Hepatocyte (in vitro differentiated cells): ENCODE data around the gene SMIM38. TPM values are rescaled to one million over a fixed set of nuclear protein-coding genes. Genes with fewer than 3 reads are reported as not detected.

ENCODE experiments used
- DNase-seq: peaks from one replicate; pipeline ENCODE4 v3.0.0-alpha.2; 2016; ENCODE audit warnings: low spot score
- H2AFZ ChIP-seq: fragments of 200-600 bp; sonication (generic); 2 replicates; pipeline ENCODE4 v1.6.0; 2016; ENCODE audit warnings: antibody characterized with exemption, mild to moderate bottlenecking
- H3K27ac ChIP-seq: fragments of 200-600 bp; sonication (generic); 2 replicates; pipeline ENCODE4 v1.5.1; 2016; ENCODE audit warnings: mild to moderate bottlenecking
- H3K27me3 ChIP-seq: fragments of 200-600 bp; sonication (generic); 2 replicates; pipeline ENCODE4 v1.6.1; 2016
- H3K36me3 ChIP-seq: fragments of 200-600 bp; sonication (generic); replicated peaks from 2 replicates; pipeline ENCODE4 v1.5.1; 2016; ENCODE audit warnings: low read depth; ENCODE audit not compliant: insufficient read depth
- H3K4me1 ChIP-seq: fragments of 200-600 bp; sonication (generic); 2 replicates; pipeline ENCODE4 v1.5.1; 2016; ENCODE audit warnings: mild to moderate bottlenecking, moderate library complexity; ENCODE audit not compliant: insufficient read depth
- H3K4me2 ChIP-seq: fragments of 200-600 bp; sonication (generic); 2 replicates; pipeline ENCODE4 v1.6.0; 2016
- H3K4me3 ChIP-seq: fragments of 200-600 bp; sonication (generic); 2 replicates; pipeline ENCODE4 v1.5.1; 2016; ENCODE audit warnings: mild to moderate bottlenecking
- H3K79me2 ChIP-seq: fragments of 200-600 bp; sonication (generic); 2 replicates; pipeline ENCODE4 v1.6.0; 2017; ENCODE audit warnings: mild to moderate bottlenecking
- H3K9me2 ChIP-seq: fragments of 200-600 bp; sonication (generic); replicated peaks from 2 replicates; pipeline ENCODE4 v1.6.0; 2017; ENCODE audit warnings: mild to moderate bottlenecking; ENCODE audit not compliant: insufficient read depth
- H3K9me3 ChIP-seq: fragments of 200-600 bp; sonication (generic); 2 replicates; pipeline ENCODE4 v1.5.1; 2016; ENCODE audit warnings: low read depth, mild to moderate bottlenecking
- H4K20me1 ChIP-seq: fragments of 200-600 bp; sonication (generic); 2 replicates; pipeline ENCODE4 v1.6.0; 2016; ENCODE audit warnings: mild to moderate bottlenecking; ENCODE audit not compliant: insufficient read depth, poor library complexity, severe bottlenecking
- EZH2 ChIP-seq: fragments of 200-600 bp; sonication (generic); IDR thresholded peaks from 2 replicates; pipeline ENCODE4 v1.6.1; 2016; ENCODE audit warnings: antibody characterized with exemption, mild to moderate bottlenecking, borderline replicate concordance
- EZH2phosphoT487 ChIP-seq: fragments of 200-600 bp; sonication (generic); IDR thresholded peaks from one replicate; pipeline ENCODE4 v1.6.1; 2018; ENCODE audit warnings: antibody characterized with exemption, mild to moderate bottlenecking, low read depth, moderate library complexity; ENCODE audit not compliant: unreplicated experiment, severe bottlenecking
- WGBS: methylation state at CpG from one replicate; pipeline ENCODE4 v1.1.6; 2016; ENCODE audit warnings: low lambda C conversion rate; ENCODE audit errors: missing lambda C conversion rate; 5-methylcytosine and 5-hydroxymethylcytosine counted together
- polyA plus RNA-seq: library from polyadenylated mRNA; unstranded; fragments of >200 nt; fragmentation: Nextera tagmentation; extraction: Ambion mirVana; gene quantifications from 2 replicates; pipeline ENCODE4 v1.2.1, GENCODE V29; 2016
- total RNA-seq: library from RNA; depleted of rRNA; stranded (reverse); fragments of >200 nt; gene quantifications from 2 replicates; pipeline ENCODE4 v1.2.3, GENCODE V29; 2014
- TF ChIP-seq, protein P1 (sequence below): fragments of 200-600 bp; sonication (generic); IDR thresholded peaks from 2 replicates; pipeline ENCODE4 v1.5.1; 2016; ENCODE audit warnings: antibody characterized with exemption, mild to moderate bottlenecking; ENCODE audit not compliant: poor library complexity

SMIM38 gene
- 0.40 and 0.70 TPM in 2 replicates for total RNA-seq
- polyA plus RNA-seq: 0.64 TPM in 1 of 2 replicates, not detected in the other

DNA sequence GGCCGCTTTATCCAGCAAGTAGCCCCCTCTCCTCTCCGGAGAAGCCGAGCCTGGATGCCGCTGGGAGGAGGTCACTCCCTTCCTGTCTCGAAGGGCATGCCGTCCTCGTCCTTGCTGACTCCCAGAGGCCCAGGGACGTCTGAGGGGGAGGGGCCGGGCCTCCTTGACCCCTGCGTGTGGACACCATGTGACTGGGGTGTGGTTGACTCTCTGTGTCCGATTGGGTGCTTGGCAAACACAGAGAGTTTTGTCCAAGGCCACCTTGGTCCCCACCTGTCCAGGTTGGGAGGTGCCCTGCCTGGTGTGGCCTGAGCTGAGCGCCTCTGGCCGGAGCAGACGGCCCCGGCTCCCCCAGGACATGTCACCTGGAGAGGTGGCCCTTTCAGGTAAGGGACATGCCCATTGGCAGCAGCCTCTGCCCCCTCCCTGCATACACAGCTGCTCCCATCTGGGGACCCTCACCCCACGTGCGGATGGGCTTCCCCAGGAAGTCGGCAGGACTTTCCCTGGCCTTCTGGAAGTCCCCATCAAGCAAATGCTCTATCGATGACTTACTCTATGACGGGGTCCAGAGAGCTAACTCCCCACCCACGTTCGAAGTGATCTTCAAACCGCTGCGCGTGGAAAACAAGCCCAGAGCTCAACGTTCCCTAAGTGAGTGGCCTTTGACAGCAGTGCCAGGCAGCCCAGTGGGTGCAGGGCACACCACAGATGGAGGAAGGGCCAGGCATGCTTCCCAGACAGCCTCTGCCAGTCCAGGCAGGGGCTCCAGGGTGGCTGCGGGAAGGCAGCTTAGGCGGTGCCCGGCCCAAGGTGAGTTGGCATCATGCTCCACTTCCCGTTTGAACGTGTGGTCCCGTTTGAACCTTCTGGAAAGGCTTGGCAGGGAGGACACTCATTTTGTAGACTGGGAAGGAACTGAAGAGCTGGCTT lies at the start of gene SMIM38:
SMIM38 (plus strand) TSS at position 634 of the 933 bp plus-strand sequence. CDS start 1,912 bp downstream, outside the sequence.
- no peak for DNase-seq
- Histone ChIP-seq H4K20me1 (no peaks in the 10 kb centered on the region), H3K27ac (no peak within 1 kb of the TSS), H3K4me3 (no peak within 1 kb of the TSS), H3K36me3 (no peaks in the 10 kb centered on the region), H3K4me1 (peaks cover 12% of the 10 kb centered on the region), H3K27me3 (peaks cover 9% of the 10 kb centered on the region), H2AFZ (no peak within 1 kb of the TSS), H3K9me2 (no peaks in the 10 kb centered on the region), H3K9me3 (no peaks in the 10 kb centered on the region), H3K79me2 (no peaks in the 10 kb centered on the region), H3K4me2 (peak within 1 kb of the TSS; percentile 25)
- 90% methylated on average over 32 of the region's 32 CpGs for WGBS
- no peak for TF ChIP-seq EZH2

DNA sequence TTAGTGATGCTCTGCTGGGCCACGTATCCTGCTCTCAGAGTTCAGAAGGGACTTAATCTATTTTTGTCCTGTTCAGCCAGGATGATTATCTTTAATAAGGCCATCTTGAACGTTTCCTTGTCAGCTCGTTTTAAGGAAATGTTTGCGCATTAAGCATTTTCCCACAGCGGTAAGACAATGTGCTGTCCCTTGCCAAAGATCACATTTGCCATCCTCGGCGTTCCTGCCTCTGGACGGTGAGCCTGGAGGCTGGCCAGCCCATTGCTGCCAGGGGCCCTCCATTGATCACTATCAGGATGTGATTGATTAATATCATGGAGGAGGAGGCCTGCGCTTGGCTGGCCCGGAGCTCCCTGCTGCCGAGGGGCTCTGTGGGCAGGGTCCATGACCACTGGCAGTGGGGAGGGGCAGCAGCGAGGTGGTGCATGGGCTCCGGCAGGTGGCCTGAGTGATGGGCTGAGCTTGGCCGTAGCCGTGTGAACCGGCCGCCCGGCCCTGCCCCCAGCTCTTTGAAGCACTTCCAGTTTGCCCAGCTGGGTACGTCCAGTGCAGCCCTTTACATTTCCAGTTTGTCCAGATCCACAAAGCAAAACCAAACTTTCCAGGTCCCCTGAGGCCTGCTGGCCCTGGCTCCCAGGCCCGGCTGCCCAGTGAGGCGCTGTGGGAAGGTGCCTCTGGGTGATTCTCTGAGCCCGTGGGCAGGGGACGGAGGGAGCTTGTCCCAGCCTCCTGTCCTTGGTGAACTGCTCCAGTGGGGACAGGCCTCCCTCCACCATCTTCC lies 49.5 kb upstream of the SMIM38 start:
- Histone ChIP-seq H3K9me2 (no peaks in the 10 kb centered on the region), H3K4me2 (no peak overlapping the region), H3K79me2 (no peaks in the 10 kb centered on the region), H3K27me3 (no peaks in the 10 kb centered on the region), H3K4me1 (peaks cover 3% of the 10 kb centered on the region), H3K27ac (no peak overlapping the region), H3K9me3 (no peaks in the 10 kb centered on the region), H4K20me1 (no peaks in the 10 kb centered on the region), H3K4me3 (no peak overlapping the region), H3K36me3 (no peaks in the 10 kb centered on the region), H2AFZ (no peak overlapping the region)
- no peak for DNase-seq
- 70% methylated on average over 23 of the region's 23 CpGs for WGBS
- TF ChIP-seq, protein P1, sequence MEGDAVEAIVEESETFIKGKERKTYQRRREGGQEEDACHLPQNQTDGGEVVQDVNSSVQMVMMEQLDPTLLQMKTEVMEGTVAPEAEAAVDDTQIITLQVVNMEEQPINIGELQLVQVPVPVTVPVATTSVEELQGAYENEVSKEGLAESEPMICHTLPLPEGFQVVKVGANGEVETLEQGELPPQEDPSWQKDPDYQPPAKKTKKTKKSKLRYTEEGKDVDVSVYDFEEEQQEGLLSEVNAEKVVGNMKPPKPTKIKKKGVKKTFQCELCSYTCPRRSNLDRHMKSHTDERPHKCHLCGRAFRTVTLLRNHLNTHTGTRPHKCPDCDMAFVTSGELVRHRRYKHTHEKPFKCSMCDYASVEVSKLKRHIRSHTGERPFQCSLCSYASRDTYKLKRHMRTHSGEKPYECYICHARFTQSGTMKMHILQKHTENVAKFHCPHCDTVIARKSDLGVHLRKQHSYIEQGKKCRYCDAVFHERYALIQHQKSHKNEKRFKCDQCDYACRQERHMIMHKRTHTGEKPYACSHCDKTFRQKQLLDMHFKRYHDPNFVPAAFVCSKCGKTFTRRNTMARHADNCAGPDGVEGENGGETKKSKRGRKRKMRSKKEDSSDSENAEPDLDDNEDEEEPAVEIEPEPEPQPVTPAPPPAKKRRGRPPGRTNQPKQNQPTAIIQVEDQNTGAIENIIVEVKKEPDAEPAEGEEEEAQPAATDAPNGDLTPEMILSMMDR: no peak
- TF ChIP-seq EZH2phosphoT487 (no peak), EZH2 (no peak)

DNA sequence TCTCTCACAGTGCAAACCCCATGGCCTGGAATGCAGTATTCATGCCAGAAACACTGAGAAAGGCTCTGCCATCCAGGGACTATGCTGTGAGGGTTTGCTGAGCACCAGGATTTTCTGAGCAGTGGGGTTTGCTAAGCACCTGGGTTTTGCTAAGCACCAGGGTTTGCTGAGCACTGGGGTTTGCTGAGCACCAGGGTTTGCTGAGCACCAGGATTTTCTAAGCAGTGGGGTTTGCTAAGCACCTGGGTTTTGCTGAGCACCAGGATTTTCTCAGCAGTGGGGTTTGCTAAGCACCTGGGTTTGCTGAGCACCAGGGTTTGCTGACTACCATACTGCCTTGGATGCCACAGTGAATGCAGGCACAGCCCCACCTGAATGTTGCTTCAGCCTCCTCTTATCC lies 48.3 kb upstream of the SMIM38 start:
- Histone ChIP-seq H2AFZ (no peak overlapping the region), H3K4me2 (no peak overlapping the region), H3K36me3 (no peaks in the 10 kb centered on the region), H3K4me3 (no peak overlapping the region), H3K79me2 (no peaks in the 10 kb centered on the region), H3K9me3 (no peaks in the 10 kb centered on the region), H3K27me3 (no peaks in the 10 kb centered on the region), H3K4me1 (no peaks in the 10 kb centered on the region), H3K27ac (no peak overlapping the region), H4K20me1 (no peaks in the 10 kb centered on the region), H3K9me2 (no peaks in the 10 kb centered on the region)
- no peak for DNase-seq
- TF ChIP-seq EZH2 (no peak), EZH2phosphoT487 (no peak)
- TF ChIP-seq, protein P1: no peak

GRCh38 chr11:69108030-69108429 lies 47.7 kb upstream of the SMIM38 start:
- Histone ChIP-seq H3K36me3 (no peaks in the 10 kb centered on the region), H3K4me2 (no peak overlapping the region), H2AFZ (no peak overlapping the region), H3K27me3 (no peaks in the 10 kb centered on the region), H3K9me3 (no peaks in the 10 kb centered on the region), H3K27ac (no peak overlapping the region), H3K4me3 (no peak overlapping the region), H3K9me2 (no peaks in the 10 kb centered on the region), H4K20me1 (no peaks in the 10 kb centered on the region), H3K79me2 (no peaks in the 10 kb centered on the region), H3K4me1 (no peaks in the 10 kb centered on the region)
- DNase-seq: no peak
- TF ChIP-seq EZH2 (no peak), EZH2phosphoT487 (no peak)
- TF ChIP-seq, protein P1: no peak
- 92% methylated on average over 7 of the region's 7 CpGs for WGBS
